ENCODE results near the gene ZEB1.

GRCh38 chr10:31390804-31391203 lies 71.8 kb downstream of the ZEB1 start:
- TF ChIP-seq CREB1 (IDR thresholded peaks at IDR 0.05) (no peak), CHD2 (IDR thresholded peaks at IDR 0.05; ENCODE audit: low read length) (no peak), CTCF (IDR thresholded peaks at IDR 0.05; ENCODE audit: control extremely low read depth in 1 of 3, insufficient read depth in 1 of 3, low read depth in 1 of 3, low read length in 3 of 3) (no peak), JUND (IDR thresholded peaks at IDR 0.05; ENCODE audit: low read length) (no peak), EZH2 (IDR thresholded peaks at IDR 0.05; ENCODE audit: low read depth, low read length, severe bottlenecking) (no peak), EP300 (IDR thresholded peaks at IDR 0.05; ENCODE audit: borderline replicate concordance in 1 of 2, low read depth in 2 of 2, low read length in 2 of 2) (no peak), MAFK (IDR thresholded peaks at IDR 0.05; ENCODE audit: low read depth, low read length) (no peak), ATF2 (IDR thresholded peaks at IDR 0.05; ENCODE audit: low read length) (no peak), SIX5 (IDR thresholded peaks at IDR 0.05; ENCODE audit: low read depth, low read length) (no peak)
